ENCODE data around the gene GIPC2.

GRCh38 chr1:78070758-78071157 is 25.0 kb downstream of the GIPC2 start:
- TF ChIP-seq EZH2 (IDR thresholded peaks at IDR 0.05; ENCODE audit: low read length) (no peak), CTCF (optimal IDR thresholded peaks at IDR 0.05 in 1 of 3, IDR thresholded peaks at IDR 0.05 in 1 of 3, conservative IDR thresholded peaks at IDR 0.05 in 1 of 3; ENCODE audit: extremely low read depth in 1 of 3, insufficient read depth in 2 of 3, low read length in 3 of 3) (no peak)

Data from keratinocyte (primary cell).